ENCODE results near the gene SPON1. TPM values are rescaled to one million over a fixed set of nuclear protein-coding genes. Genes with fewer than 3 reads are reported as not detected.

The SPON1 gene
- total and polyA plus RNA-seq, 2 donors (not counting 1 experiment from before 2014, with no cell fraction given), result 0.30 TPM; not detected in 1

DNA sequence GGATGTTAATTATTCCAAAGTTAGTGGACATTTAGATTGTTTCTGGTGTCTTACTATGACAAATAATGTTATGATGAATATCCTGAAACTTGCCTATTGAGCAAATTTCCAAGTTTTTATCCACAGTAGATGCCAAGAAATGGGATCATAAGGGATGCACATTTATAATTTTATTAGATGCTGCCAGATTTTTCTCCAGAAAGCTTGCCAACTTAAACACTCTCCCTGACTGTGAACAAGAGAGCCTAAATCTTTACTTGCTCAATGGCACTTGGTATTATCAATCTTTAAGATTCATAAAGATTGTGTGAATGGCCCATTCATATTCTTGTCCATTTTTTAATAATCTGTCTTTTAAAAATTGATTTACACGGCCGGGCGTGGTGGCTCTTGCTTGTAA is 82.4 kb downstream of the SPON1 start:
- Mint-ChIP-seq H3K4me3 (no peak overlapping the region), H3K27me3 (peaks cover 27% of the 10 kb centered on the region), H3K9me3 (ENCODE audit: insufficient read depth) (no peaks in the 10 kb centered on the region), H3K4me1 (no peaks in the 10 kb centered on the region), H3K27ac (no peak overlapping the region)
- no peaks in the 10 kb centered on the region for H3K79me2 ChIP-seq (ENCODE audit: control insufficient read depth, insufficient read depth, low read length)
- TF ChIP-seq, protein P1, sequence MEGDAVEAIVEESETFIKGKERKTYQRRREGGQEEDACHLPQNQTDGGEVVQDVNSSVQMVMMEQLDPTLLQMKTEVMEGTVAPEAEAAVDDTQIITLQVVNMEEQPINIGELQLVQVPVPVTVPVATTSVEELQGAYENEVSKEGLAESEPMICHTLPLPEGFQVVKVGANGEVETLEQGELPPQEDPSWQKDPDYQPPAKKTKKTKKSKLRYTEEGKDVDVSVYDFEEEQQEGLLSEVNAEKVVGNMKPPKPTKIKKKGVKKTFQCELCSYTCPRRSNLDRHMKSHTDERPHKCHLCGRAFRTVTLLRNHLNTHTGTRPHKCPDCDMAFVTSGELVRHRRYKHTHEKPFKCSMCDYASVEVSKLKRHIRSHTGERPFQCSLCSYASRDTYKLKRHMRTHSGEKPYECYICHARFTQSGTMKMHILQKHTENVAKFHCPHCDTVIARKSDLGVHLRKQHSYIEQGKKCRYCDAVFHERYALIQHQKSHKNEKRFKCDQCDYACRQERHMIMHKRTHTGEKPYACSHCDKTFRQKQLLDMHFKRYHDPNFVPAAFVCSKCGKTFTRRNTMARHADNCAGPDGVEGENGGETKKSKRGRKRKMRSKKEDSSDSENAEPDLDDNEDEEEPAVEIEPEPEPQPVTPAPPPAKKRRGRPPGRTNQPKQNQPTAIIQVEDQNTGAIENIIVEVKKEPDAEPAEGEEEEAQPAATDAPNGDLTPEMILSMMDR (IDR thresholded peaks at IDR 0.05), result no peak
- TF ChIP-seq EZH2 (IDR thresholded peaks at IDR 0.05; ENCODE audit: borderline replicate concordance, insufficient read depth, low read depth, low read length, poor library complexity, severe bottlenecking), result no peak
- H3K9ac ChIP-seq (ENCODE audit: low read length), result no peak overlapping the region
- H3K9me3 ChIP-seq (ENCODE audit: control extremely low read depth in 1 of 3, control insufficient read depth in 2 of 3, insufficient read depth in 1 of 3, low read length in 2 of 3), result peaks cover 0 to 4% (median 0%) of the 10 kb centered on the region in 3 donors
- H3K4me2 ChIP-seq (replicated peaks; ENCODE audit: low read depth, low read length, poor library complexity, severe bottlenecking), result no peak overlapping the region
- ATAC-seq (ENCODE audit: low read depth) (no peak), DNase-seq (no peak)
- H3K36me3 ChIP-seq (replicated peaks in 1 of 2; ENCODE audit: control extremely low read depth in 1 of 2, control insufficient read depth in 1 of 2, extremely low read depth in 1 of 2, insufficient read depth in 2 of 2, low read length in 1 of 2), result no peaks in the 10 kb centered on the region
- no peak overlapping the region for H2AFZ ChIP-seq (ENCODE audit: insufficient read depth, low read depth, low read length, poor library complexity, severe bottlenecking)
- ChIA-PET POLR2A (no interaction called here), CTCF (no interaction called here)
- no peaks in the 10 kb centered on the region for H3K4me1 ChIP-seq (ENCODE audit: control insufficient read depth in 2 of 2, insufficient read depth in 2 of 2, low read length in 2 of 2)
- no peaks in the 10 kb centered on the region for H4K20me1 ChIP-seq (ENCODE audit: control insufficient read depth, insufficient read depth, low read length, poor library complexity, severe bottlenecking)
- H3K27me3 ChIP-seq (replicated peaks in 1 of 4; ENCODE audit: control extremely low read depth in 1 of 4, control insufficient read depth in 3 of 4, insufficient read depth in 4 of 4, low read length in 3 of 4), result no peaks in the 10 kb centered on the region
- H3K27ac ChIP-seq (ENCODE audit: low read length in 2 of 2), result no peak overlapping the region
- no peak overlapping the region for H3K4me3 ChIP-seq (ENCODE audit: control extremely low read depth in 1 of 5, extremely low read depth in 1 of 5, insufficient read depth in 1 of 5, low read depth in 2 of 5, low read length in 4 of 5)
- intact Hi-C loops (cut with micrococcal nuclease), result no loop called here
- WGBS (ENCODE audit: insufficient coverage), result 100% methylated on average over 3 of the region's 3 CpGs

- intact Hi-C loops (cut with micrococcal nuclease), result no loop called here
- no peaks in the 10 kb centered on the region for H3K4me1 ChIP-seq (ENCODE audit: control insufficient read depth in 2 of 2, insufficient read depth in 2 of 2, low read length in 2 of 2)
- TF ChIP-seq EZH2 (IDR thresholded peaks at IDR 0.05; ENCODE audit: borderline replicate concordance, insufficient read depth, low read depth, low read length, poor library complexity, severe bottlenecking), result no peak
- TF ChIP-seq, protein P1 (IDR thresholded peaks at IDR 0.05), result no peak
- ChIA-PET CTCF (no interaction called here), POLR2A (no interaction called here)
- no peaks in the 10 kb centered on the region for H3K79me2 ChIP-seq (ENCODE audit: control insufficient read depth, insufficient read depth, low read length)
- Mint-ChIP-seq H3K4me1 (no peaks in the 10 kb centered on the region), H3K27ac (no peak overlapping the region), H3K9me3 (ENCODE audit: insufficient read depth) (peaks cover 2% of the 10 kb centered on the region), H3K4me3 (no peak overlapping the region), H3K27me3 (peaks cover 32% of the 10 kb centered on the region)
- no peaks in the 10 kb centered on the region for H3K9me3 ChIP-seq (ENCODE audit: control extremely low read depth in 1 of 3, control insufficient read depth in 2 of 3, insufficient read depth in 1 of 3, low read length in 2 of 3)
- DNase-seq (no peak), ATAC-seq (ENCODE audit: low read depth) (no peak)
- no peaks in the 10 kb centered on the region for H3K27me3 ChIP-seq (replicated peaks in 1 of 4; ENCODE audit: control extremely low read depth in 1 of 4, control insufficient read depth in 3 of 4, insufficient read depth in 4 of 4, low read length in 3 of 4)
- H4K20me1 ChIP-seq (ENCODE audit: control insufficient read depth, insufficient read depth, low read length, poor library complexity, severe bottlenecking), result no peaks in the 10 kb centered on the region
- no peak overlapping the region for H3K4me3 ChIP-seq (ENCODE audit: control extremely low read depth in 1 of 5, extremely low read depth in 1 of 5, insufficient read depth in 1 of 5, low read depth in 2 of 5, low read length in 4 of 5)
- no peak overlapping the region for H3K27ac ChIP-seq (ENCODE audit: low read length in 2 of 2)
- WGBS (ENCODE audit: insufficient coverage), result no CpG with 5 or more reads among the region's 2 CpGs
- no peak overlapping the region for H2AFZ ChIP-seq (ENCODE audit: insufficient read depth, low read depth, low read length, poor library complexity, severe bottlenecking)
- H3K4me2 ChIP-seq (replicated peaks; ENCODE audit: low read depth, low read length, poor library complexity, severe bottlenecking), result no peak overlapping the region
- H3K36me3 ChIP-seq (replicated peaks in 1 of 2; ENCODE audit: control extremely low read depth in 1 of 2, control insufficient read depth in 1 of 2, extremely low read depth in 1 of 2, insufficient read depth in 2 of 2, low read length in 1 of 2), result no peaks in the 10 kb centered on the region
- no peak overlapping the region for H3K9ac ChIP-seq (ENCODE audit: low read length)
Observed at GRCh38 chr11:14045417-14045816, 82.9 kb downstream of the SPON1 start.

All from B cell (primary cell).